Measurements from ENCODE around the gene P3H1.
"Not testable (repeated sequence)": the region's sequence is repeated elsewhere in the genome, so short reads cannot be mapped to it uniquely, and the experiment has no call there.

P3H1 gene

GRCh38 chr1:42769811-42770210 is 3.0 kb upstream of the P3H1 start:
- DNase-seq, result no peak

DNA sequence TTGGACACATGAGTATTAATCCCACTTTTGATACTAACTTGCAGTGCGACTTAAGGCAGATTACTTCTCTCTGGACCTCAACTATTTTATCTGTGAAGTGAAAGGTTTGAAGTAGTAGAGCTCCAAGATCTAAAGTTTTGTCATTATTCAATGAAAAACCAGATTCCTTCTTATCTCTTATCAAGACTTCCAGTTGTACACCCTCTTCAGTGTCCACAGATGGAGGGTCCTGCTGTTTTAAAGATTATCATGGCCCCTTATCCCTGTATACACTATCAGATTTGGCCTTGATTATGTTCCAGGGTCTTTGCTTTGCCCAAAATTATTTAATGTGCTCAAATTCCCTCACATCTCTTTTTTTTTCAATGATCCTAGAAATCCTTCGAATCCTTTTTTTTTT is 1.3 kb upstream of the P3H1 start:
- no peak for DNase-seq

GRCh38 chr1:42767510-42768000 is 727 bp upstream of the P3H1 start:
- no peak for DNase-seq

DNA sequence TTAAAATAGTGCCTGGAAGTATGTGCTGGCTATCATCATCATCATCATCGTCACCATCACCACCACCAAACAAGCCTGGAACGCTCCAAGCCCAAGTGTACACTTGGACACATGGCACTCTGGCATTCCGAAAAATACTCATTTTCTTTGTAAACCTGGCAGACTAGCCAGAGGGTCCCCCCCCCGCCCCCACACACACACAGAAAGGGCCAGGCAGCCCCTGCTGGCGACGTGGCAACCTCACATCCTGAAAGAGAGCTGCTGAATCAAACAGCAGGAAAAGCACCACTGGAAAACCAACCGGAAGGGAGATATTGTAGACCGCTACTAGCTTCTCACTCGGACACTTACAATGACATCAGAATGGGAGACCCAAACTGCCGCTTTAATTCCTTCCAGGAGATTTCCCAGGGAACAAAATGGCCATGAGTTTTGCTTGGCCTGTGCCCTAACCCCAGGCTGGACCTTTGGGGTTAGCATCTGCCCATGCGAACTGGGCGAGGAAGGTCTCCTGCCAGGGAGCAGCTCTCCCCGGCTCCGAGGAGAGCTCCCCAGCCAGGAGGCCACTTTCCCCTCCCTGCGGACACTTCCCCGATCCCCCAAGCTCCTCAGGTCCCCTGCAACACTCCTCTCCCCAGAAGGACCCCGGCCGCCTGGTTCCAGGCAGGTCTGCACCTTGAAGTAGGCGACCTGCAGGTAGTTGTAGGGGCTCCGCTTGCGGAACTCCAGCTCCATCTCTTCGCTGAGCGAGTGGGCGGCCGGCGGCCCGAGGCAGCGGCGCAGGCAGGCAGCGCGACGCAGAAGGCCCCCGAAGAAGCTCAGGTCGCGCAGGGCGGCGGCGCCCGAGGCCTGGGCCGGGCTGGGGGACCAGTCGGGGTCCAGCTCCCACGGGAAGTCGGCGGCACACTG is 742 bp downstream of the P3H1 start:
- peak; percentile 40 for DNase-seq

GRCh38 chr1:42765269-42765668 is 1.6 kb downstream of the P3H1 start:
- DNase-seq, result no peak

DNA sequence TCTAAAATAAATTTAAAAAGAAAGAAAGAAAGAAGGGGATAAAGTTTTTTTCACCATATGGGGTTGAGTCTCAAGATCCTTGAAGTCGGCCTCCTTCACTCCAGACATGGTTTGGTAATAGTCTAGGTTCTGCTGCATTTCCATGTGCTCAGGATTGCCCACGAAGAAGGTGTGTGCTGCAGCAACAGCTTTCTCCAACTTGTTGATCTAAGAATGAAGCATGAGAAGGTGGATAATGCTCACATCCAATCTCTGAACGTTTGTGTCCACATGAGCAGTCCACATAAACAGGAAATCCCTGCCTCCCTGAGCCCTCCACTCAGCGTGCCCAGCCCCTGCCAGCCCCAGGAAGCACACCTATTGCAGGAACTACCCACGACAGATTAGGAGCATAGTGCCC is 4.6 kb downstream of the P3H1 start:
- no peak for DNase-seq

GRCh38 chr1:42761567-42761966 is 5.3 kb downstream of the P3H1 start:
- DNase-seq, result no peak

DNA sequence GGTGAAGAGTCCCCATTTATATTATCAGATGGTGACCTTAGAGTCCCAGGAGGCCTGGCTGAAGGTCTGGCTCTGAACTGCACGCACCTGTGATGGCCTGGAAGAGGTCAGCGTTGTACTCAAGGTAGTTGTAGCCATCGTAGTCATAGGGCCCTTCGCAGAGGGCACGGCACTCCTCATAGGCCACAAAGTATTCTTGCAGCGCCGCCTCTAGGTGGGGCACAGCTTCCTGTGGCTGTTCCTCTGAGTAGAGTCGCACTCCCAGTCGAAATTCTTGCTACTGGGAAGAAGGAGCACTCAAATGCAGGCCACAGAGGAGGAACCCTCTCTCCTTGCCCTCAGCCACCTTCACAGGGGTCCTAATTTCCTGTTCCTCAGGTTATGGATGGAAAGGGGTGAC is 7.7 kb downstream of the P3H1 start:
- no peak for DNase-seq

DNA sequence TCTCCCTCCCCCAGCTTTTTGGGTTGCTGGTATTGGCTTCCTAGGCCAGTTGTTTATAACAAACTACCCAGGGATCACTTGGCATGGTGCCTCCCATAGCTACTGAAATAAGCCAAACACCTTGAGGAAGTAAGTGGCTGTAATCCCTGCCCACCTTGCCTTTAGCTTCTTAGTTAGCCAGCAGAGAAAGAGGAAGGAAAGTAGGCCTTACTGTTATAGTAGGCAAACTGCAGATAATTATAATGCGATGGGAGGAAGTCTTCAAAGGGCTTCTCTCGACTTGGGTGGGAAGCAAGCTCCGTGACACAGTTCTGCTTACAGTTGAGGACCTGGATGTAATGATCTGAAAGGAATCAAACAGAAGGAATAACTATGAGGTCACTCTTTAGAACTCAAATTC is 8.2 kb downstream of the P3H1 start:
- DNase-seq, result no peak

DNA sequence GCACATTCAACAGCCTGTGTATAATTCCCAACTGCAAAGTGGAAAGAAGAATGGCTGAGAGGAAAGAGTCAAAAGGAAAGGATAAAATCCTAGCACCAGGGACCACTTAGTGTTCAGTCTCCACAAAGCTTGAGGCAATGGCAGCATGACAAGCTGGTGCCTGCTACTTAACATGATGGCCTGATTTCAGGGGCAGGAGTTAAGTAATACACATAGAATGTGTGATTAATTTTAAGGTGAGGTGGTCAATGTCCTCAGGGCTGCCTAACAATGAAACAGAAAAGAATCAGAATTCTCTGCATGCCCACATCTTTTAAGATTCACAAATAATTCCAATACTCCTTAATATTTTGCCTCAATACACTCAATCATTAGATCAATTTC is 8.9 kb downstream of the P3H1 start:
- no peak for DNase-seq

DNA sequence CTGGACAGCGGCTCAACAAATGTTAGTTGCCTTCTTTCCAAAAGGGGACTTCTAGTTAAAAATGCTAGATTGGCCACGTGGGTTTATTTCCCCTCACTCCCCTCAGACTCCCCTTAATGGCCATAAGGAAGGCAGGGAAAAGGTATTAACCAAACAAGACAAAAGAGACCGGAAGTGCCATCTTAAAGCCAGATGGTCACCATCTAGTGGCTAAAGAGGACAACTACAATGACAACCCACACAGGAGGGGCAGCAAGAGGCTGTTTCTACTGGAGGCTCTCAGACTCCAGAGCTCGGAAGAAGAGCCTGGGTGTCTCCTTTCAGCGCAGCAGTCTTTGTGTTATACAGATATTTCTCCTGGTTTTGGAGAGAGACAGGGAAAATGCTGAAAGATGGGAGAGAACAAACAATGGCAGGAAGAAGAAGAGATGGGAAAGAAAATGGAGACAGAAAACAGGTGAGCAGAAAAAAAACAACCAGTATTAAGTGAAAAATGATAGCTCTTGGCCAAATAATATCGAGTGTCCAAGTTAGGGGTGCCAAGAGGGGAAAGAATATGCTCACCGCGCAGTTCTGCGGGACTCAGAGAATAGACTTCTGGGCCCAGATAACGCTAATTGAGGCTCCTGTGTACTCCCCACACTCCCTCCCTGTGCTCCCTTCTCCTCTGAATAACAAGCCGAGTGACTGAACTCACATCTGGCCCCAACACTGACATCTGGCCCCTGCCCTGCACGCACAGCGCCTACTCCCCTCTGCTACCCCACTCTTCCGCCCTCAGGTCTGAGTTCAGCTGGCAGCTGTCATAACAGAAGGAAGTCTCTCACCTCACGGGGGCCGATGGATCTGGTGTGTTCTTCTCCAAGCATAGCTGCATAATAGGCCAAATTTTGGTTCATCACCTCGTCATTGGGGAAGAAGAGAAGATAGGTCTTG is 9.6 kb downstream of the P3H1 start:
- peak; percentile 38 for DNase-seq

DNA sequence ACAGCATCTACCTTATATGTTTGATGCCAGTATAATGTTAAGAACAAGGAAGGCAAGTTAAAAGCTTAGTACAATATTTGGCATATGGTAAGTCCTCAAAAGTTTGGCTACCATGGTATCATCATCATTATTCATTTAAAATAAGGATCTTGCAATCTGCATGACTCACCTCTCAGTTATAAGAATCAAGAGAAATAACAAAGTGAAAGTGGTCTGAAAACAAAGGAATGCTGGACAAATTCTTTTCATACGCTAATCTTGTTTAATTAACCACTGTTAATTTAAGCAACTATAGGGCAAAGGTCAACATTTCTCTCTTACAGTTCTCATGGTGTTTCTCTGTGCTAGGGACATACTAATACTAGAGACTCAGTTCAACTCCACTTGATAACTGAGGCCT is 13.8 kb downstream of the P3H1 start:
- no peak for DNase-seq

DNA sequence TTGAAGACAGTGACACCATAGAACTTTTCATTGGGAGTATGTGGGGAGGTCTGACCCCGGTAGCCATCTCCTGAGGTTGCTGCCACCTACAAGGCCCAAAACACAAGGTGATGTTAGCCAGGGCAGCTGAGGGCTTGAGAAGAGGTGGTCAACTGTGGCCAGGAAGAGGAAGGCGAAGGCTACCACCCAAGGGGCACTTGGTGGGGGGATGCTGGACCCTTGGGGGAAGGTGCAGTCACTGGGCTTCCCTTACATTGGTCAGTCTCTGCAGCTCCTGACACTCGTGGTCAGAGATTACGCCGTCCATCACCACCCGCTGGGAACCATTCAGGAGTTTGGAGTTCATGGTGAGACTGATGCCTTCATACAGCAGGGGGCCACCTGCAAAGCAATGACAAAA is 14.5 kb downstream of the P3H1 start:
- DNase-seq, result no peak

GRCh38 chr1:42751511-42752070 is 15.2 kb downstream of the P3H1 start:
- not testable (repeated sequence) for DNase-seq

DNA sequence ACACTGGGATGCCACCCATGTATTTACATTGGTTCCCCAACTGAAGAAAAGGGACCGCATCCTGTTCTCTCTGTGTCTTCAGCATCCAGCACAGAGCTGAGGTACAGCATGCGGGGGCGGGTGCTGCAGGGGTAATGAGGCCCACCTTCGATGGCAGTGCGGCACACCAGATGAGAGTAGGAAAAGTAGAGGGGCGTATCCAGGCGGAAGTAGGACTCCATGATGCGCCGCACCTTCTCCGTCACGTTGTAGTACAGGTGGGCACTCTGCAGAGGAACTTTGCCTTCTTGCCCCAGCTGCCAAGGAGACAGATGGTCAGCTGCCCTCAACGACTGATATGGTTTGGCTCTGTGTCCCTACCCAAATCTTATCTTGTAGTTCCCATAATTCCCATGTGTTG is 16.8 kb downstream of the P3H1 start:
- no peak for DNase-seq

DNA sequence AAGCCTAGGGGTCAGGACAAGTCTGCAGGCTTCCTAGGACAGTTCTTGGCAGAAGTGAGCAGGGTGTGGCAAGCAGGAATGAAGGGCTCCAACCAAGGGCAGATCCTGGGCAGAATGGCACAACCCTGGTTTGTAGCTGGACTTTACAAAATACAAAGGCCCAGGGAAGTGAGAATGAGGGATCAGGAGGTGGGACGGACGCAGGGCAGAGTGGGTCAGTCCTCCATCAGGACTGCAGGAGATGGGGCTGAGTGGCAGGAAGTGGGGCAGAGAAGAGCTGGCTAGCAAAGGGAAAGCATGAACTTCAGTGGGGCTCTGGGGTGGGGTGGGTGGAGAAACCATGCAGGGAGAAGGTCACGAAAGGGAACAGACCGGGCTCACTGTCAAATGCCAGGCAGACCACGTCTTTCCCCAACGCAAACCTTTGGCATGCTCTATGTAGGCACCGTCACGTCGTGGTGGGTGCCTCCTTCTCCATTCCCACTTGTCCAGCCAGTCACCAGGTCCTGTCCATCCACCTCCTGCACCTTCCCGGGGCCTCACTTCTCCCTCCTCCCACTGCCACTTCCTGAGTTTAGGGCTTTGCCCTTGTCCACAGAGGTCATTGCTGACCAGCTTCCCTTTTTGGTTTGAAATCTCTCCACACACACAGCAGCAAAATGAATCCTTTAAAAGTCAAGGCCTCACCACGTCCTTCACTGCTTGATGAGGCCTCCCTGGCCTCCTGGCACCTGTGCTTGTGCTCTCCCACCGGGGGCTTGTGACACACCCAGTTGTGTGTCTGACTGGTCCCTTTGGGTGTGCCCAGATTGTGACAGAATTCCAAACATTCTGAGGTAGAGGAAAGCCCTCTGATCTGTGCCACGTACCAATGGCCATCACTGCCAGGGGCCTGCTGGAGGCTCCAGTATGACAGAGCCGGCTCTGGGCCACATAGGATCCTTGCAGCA is 18.1 kb downstream of the P3H1 start:
- DNase-seq, result no peak

GRCh38 chr1:42748021-42748420 is 18.8 kb downstream of the P3H1 start:
- DNase-seq, result no peak

DNA sequence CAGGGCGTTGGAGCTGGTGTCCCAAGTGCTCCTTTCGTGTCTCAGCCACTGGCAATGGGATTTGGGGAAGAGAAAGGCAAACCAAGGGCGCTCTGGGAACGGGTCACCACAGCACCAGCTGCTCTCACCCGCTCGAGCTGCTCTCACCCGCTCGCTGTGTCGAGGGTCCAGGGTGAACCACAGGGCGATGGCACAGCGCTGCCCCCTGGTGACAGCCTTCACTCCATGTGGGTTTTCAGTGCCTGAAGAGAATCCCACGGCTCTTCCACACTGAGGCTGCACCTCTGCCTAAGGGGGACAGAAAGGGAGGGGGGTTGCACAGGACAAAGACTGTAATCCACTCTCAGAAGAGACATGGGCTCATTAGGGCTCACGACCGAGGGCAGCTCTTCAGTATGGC is 19.7 kb downstream of the P3H1 start:
- DNase-seq, result peak; percentile 50

GRCh38 chr1:42746436-42747105 is 20.3 kb downstream of the P3H1 start:
- no peak for DNase-seq

DNA sequence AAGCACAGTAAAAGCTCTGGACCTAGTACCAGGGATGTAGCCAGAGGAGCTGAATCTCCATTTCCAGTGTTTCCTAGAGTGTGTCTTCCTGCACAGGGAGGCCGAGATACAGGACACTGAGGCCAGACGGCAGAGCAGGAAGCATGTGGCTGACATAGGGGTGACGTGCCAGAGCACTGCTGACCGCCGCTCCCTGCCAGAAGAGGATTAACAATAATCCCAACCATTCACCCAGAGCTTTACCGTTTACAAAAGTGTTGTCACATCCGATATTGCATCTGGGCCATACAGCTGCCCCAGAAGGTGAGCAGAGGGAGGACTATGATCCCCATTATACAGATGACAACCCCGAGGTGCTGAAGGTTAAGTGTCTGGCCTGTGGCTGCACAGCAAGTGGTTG is 21.0 kb downstream of the P3H1 start:
- DNase-seq, result no peak

DNA sequence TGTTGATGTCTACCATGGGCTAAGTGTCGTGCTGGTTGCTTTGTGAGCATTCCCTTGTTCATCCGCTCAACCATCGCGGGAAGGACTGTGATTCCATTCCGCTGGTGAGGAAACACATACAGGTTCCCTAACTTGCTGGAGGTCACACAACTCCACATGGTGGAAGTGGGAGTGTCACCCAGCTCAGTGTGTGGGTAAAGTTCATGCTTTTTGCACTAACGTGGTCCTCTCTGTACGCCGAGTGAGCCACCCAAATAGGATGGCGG is 22.7 kb downstream of the P3H1 start:
- no peak for DNase-seq
